ENCODE results near the gene APLF. TPM values are rescaled to one million over a fixed set of nuclear protein-coding genes. Genes with fewer than 3 reads are reported as not detected.

APLF gene
- total and polyA plus RNA-seq, 2 donors (not counting 3 experiments of a cell fraction or from before 2014, with no cell fraction given), result 0.75 to 2.3 TPM

DNA sequence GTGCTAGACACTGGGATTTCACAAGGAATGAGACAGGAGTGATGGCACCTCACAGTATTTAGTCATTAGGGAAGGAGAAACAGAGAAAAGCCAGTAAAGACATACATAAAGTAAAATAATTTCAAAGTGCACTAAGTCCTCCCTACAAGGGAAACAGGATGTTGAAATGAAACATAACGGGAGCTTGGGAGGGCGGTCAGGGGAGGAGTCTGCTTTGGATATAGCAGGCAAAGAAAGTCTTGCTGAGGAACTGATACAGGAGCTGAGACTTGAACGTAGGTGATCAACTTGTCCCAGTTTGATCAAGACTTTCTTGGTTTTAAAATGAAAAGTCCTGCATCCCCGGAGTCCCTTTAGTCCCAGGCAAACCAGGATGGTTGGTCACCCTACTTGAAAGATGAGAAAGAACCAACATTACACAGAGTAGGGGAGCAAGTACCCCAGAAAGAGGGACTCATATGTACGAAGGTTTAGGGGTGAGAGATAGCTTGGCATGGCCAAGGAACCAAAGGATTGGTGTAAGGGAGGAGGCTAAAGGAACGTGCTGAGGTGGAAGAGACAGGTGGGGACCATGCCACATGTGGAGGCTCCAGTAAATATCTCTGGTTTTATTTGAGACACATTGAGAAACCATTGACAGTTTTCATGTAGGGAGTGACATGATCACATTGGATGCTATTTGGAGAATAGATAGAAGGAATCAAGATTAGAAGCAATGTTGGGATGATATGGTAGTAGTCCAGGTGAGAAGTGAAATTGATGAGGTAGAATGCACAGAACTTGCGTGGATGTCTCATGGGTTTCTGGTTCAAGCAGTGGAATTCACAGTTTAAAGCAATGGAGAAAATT is 28.7 kb upstream of the APLF start:
- dilution Hi-C loops (cut with MboI; ENCODE audit: extremely low pct_ligation_motif_present, low sequenced_read_pairs), result no loop called here
- Histone ChIP-seq H3K27me3 (ENCODE audit: control insufficient read depth in 2 of 2, insufficient read depth in 2 of 2, low read length in 2 of 2) (peaks cover 6 to 12% of the 10 kb centered on the region in 2 experiments), H3K4me3 (replicated peaks in 1 of 3; ENCODE audit: insufficient read depth in 1 of 3, low read depth in 1 of 3, low read length in 3 of 3) (no peak overlapping the region), H3K4me1 (ENCODE audit: control insufficient read depth, extremely low read depth, insufficient read depth, low read length) (no peaks in the 10 kb centered on the region), H3K4me2 (ENCODE audit: insufficient read depth, low read length) (no peak overlapping the region), H3K9me3 (replicated peaks; ENCODE audit: control insufficient read depth, insufficient read depth, low read length) (no peaks in the 10 kb centered on the region), H3K27ac (ENCODE audit: insufficient read depth, low read depth, low read length) (no peak overlapping the region), H3K9ac (replicated peaks; ENCODE audit: extremely low read depth, insufficient read depth, low read length) (no peak overlapping the region), H3K9me1 (replicated peaks; ENCODE audit: control insufficient read depth, extremely low read depth, insufficient read depth, low read length) (no peaks in the 10 kb centered on the region), H3K79me2 (ENCODE audit: control insufficient read depth, insufficient read depth, low read length) (no peaks in the 10 kb centered on the region), H3K36me3 (ENCODE audit: control insufficient read depth in 2 of 2, extremely low read depth in 1 of 2, insufficient read depth in 2 of 2, low read length in 2 of 2) (no peaks in the 10 kb centered on the region), H2AFZ (ENCODE audit: low read depth, low read length) (no peak overlapping the region), H4K20me1 (replicated peaks; ENCODE audit: control insufficient read depth, extremely low read depth, insufficient read depth, low read length) (no peaks in the 10 kb centered on the region)
- FAIRE-seq (no peak), DNase-seq (ENCODE audit: low read depth, low spot score) (no peak)
- intact Hi-C loops (cut with micrococcal nuclease), result no loop called here
- ChIA-PET POLR2A (no interaction called here), CTCF (interaction anchor here (0.8 to 5.9 kb wide), 3 partner anchors 243 to 317 kb away, joined by 4 to 130 read pairs (median 24); no protein-coding TSS in a partner anchor)
- no TSS peak for BruUV-seq (replicated peaks)
- TF ChIP-seq JUN (IDR thresholded peaks at IDR 0.05; ENCODE audit: borderline replicate concordance, insufficient read depth, insufficient read length, low read depth), result no peak
- no peak for TF ChIP-seq EZH2 (IDR thresholded peaks at IDR 0.05; ENCODE audit: borderline replicate concordance, low read depth, low read length, severe bottlenecking)
- TF ChIP-seq, protein P1, sequence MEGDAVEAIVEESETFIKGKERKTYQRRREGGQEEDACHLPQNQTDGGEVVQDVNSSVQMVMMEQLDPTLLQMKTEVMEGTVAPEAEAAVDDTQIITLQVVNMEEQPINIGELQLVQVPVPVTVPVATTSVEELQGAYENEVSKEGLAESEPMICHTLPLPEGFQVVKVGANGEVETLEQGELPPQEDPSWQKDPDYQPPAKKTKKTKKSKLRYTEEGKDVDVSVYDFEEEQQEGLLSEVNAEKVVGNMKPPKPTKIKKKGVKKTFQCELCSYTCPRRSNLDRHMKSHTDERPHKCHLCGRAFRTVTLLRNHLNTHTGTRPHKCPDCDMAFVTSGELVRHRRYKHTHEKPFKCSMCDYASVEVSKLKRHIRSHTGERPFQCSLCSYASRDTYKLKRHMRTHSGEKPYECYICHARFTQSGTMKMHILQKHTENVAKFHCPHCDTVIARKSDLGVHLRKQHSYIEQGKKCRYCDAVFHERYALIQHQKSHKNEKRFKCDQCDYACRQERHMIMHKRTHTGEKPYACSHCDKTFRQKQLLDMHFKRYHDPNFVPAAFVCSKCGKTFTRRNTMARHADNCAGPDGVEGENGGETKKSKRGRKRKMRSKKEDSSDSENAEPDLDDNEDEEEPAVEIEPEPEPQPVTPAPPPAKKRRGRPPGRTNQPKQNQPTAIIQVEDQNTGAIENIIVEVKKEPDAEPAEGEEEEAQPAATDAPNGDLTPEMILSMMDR (IDR thresholded peaks at IDR 0.05; ENCODE audit: extremely low read depth in 1 of 2, insufficient read depth in 1 of 2, low read depth in 1 of 2, low read length in 2 of 2), result no peak
- TF ChIP-seq GATA2 (IDR thresholded peaks at IDR 0.05; ENCODE audit: insufficient read depth, insufficient read length, low read depth, low read length), result no peak
- no peak for TF ChIP-seq POLR2A (IDR thresholded peaks at IDR 0.05; ENCODE audit: low read depth, low read length)
- TF ChIP-seq MYC (IDR thresholded peaks at IDR 0.05; ENCODE audit: low read depth, low read length), result no peak
- TF ChIP-seq MAX (IDR thresholded peaks at IDR 0.05; ENCODE audit: insufficient read depth, insufficient read length), result no peak
- TF ChIP-seq FOS (IDR thresholded peaks at IDR 0.05; ENCODE audit: borderline replicate concordance, insufficient read depth, low read length), result no peak
- TF ChIP-seq POLR2AphosphoS5 (IDR thresholded peaks at IDR 0.05; ENCODE audit: insufficient read depth, low read depth, low read length), result no peak
